Measurements from ENCODE around the gene COQ8B.
"Not testable (repeated sequence)": the region's sequence is repeated elsewhere in the genome, so short reads cannot be mapped to it uniquely, and the experiment has no call there.

COQ8B gene

GRCh38 chr19:40716482-40717324 is at the start of gene COQ8B, which contains the start of gene ITPKC:
Gene COQ8B, minus strand, starts transcription at chr19:40716886. Its CDS starts 2,254 bp downstream, at chr19:40714632.
Gene ITPKC, plus strand, starts transcription at chr19:40717112. Its CDS starts 24 bp downstream, at chr19:40717136.
- DNase-seq = peak; percentile 99

GRCh38 chr19:40766385-40766784 is 49.7 kb upstream of the COQ8B start:
- not testable (repeated sequence) for DNase-seq

- no peak for DNase-seq
Measured at GRCh38 chr19:40763963-40764362, 47.3 kb upstream of the COQ8B start.

GRCh38 chr19:40763526-40763925 is 46.8 kb upstream of the COQ8B start:
- no peak for DNase-seq

GRCh38 chr19:40762754-40763470 is 46.2 kb upstream of the COQ8B start:
- no peak for DNase-seq

- DNase-seq = no peak
Measured at GRCh38 chr19:40759352-40759751, 42.7 kb upstream of the COQ8B start.

- DNase-seq = no peak
Measured at GRCh38 chr19:40758491-40758890, 41.8 kb upstream of the COQ8B start.

- DNase-seq = no peak
Measured at GRCh38 chr19:40756502-40757110, 39.9 kb upstream of the COQ8B start.

GRCh38 chr19:40755791-40756190 is 39.1 kb upstream of the COQ8B start:
- DNase-seq = no peak

- no peak for DNase-seq
Measured at GRCh38 chr19:40755248-40755624, 38.5 kb upstream of the COQ8B start.

GRCh38 chr19:40754611-40755247 is 38.0 kb upstream of the COQ8B start:
- DNase-seq = no peak

- no peak for DNase-seq
Measured at GRCh38 chr19:40752257-40752781, 35.6 kb upstream of the COQ8B start.

GRCh38 chr19:40750874-40751537 is 34.3 kb upstream of the COQ8B start, which contains the start of gene SNRPA:
Gene SNRPA, plus strand, starts transcription at chr19:40751203. Its CDS starts 206 bp downstream, at chr19:40751409.
- DNase-seq = peak; percentile 99

GRCh38 chr19:40750058-40750873 is 33.6 kb upstream of the COQ8B start, which contains the start of gene ACTMAP:
Gene ACTMAP, minus strand, starts transcription at chr19:40750477. Its CDS starts 674 bp downstream, at chr19:40749803.
- DNase-seq = peak; percentile 100

- DNase-seq = no peak
Measured at GRCh38 chr19:40747536-40747935, 30.9 kb upstream of the COQ8B start.

GRCh38 chr19:40745402-40745780 is 28.7 kb upstream of the COQ8B start:
- no peak for DNase-seq

- no peak for DNase-seq
Measured at GRCh38 chr19:40744554-40745401, 28.1 kb upstream of the COQ8B start.

GRCh38 chr19:40743926-40744325 is 27.2 kb upstream of the COQ8B start:
- DNase-seq = no peak

- DNase-seq = no peak
Measured at GRCh38 chr19:40742886-40743285, 26.2 kb upstream of the COQ8B start.

- DNase-seq = no peak
Measured at GRCh38 chr19:40742477-40742876, 25.8 kb upstream of the COQ8B start.
